Putamen (tissue), 1 donor: ENCODE results near the gene MMP28.

Source experiments
- DNase-seq: peaks from one replicate; pipeline ENCODE4 v3.0.0-alpha.2; 2016; ENCODE audit warnings: low spot score

The MMP28 gene

DNA sequence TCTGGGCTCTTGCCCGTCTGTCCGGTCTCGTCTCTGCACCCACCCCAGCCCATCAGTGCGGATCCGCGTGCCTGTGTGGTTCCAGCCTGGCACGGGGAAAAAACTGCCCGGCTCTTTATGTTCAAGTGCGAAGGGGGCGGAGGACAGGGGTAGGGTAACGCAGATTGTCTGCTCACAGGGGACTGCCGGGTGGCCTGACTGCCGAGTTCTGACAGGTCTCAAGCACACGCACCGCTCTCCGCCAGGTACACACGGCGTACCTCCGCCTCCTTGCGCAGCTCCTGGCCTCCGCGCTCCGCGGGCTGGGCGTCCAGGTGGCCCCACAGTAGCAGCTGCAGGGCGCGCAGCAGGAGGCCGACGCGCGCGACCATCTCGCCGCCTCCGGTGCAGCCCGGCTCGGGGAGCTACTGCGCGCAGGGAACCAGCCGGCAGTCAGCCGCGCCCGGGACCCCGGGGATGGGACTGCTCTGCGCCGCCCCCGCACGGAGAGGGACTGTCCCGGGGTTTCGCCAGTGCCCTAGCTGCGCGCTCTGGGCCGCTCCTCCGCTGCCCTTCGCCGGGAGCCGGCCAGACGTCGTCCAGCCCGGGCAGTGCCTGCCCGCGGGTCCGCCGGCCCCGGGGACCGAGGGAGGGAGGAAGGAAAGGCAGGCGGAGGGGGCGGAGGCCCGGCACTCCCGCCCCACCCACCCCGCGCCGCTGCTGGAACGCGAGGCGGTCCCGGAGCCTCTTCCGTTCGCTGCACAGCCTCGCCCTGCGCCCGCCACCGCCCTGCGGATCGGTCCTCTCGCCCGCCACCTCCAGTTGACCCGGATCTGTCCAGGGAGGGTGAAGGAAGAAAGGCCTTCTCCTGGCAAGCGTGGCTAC is at the start of gene MMP28:
TSS of gene MMP28 (minus strand) at position 635 of the 864 bp plus-strand sequence. CDS start at position 371, 264 bp downstream.
- DNase-seq, result no peak

- no peak for DNase-seq
These were observed 49.1 kb upstream of the MMP28 start for GRCh38 chr17:35844547-35844946.

DNA sequence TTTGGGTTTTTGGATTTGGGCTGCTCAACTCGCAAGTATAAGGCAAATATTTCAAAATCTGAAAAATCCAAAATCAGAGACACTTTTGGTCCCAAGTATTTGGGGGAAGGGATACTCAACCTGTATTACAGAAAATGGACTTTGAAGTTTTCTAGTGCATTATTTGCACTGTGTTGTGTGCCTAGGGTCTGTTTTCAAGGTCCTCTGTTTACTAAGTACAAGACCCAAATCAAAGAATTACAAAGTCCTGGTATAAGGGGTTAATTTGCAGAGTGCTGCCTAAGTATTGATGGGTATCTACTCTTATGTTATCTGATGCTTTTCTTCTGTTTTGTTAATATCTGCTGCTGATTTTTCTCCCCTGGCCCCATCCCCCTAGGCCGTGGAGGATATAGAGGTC is 48.3 kb upstream of the MMP28 start:
- DNase-seq, result no peak

GRCh38 chr17:35842239-35842638 is 46.8 kb upstream of the MMP28 start:
- DNase-seq, result peak; percentile 53

DNA sequence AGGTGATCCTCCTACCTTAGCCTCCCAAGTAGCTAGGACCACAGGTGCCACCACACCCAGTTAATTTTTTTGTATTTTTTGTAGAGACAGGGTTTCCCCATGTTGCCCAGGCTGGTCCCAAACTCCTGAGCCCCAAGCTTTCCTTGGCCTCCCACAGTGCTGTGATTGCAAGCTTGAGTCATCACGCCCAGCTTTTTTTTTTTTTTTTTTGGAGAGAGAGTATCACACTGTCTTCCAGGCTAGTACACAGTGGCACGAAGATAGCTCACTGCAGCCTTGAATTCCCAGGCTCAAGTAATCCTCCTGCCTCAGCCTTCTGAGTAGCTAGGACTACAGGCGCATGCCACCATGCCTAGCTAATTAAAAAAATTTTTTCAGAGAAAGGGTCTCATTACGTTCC is 46.1 kb upstream of the MMP28 start:
- no peak for DNase-seq

GRCh38 chr17:35841101-35841500 is 45.7 kb upstream of the MMP28 start:
- DNase-seq, result no peak

DNA sequence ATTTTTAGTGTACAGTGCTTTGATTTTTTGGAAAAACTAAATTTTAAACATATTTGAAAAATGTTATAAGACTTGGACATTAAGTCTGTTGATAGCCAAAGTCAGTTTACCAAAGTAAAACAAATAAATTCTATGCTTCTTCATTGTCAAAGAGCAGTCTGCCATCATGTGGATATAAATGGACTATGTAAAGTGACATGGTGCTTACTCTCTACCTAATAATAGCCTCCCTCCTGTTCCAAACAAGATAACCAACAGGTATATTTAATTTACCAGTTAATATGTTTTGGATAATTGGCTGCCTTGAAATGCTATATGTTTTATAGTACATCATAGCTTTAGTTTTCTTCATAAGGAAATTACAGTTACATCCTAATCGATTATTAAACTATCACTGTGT is 29.8 kb upstream of the MMP28 start:
- DNase-seq, result no peak

DNA sequence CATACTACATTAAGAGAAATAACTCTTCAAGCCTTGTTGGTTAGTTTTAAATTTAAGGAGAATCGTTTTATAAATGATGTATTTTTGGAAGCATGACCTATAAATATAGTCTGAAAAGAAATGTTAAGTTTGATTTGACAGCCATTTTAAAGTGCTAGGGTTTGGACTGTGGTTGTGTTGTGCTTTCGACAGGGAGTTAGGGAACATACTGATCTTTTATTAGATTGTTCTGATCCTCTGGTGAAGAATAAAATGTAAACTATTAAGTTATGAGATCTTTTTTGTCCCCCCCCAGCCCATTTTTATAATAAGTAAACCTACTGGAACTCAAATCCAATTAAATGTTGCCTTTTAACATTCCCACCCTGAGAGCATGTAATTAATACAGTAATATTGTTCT is 25.9 kb upstream of the MMP28 start:
- DNase-seq, result no peak

DNA sequence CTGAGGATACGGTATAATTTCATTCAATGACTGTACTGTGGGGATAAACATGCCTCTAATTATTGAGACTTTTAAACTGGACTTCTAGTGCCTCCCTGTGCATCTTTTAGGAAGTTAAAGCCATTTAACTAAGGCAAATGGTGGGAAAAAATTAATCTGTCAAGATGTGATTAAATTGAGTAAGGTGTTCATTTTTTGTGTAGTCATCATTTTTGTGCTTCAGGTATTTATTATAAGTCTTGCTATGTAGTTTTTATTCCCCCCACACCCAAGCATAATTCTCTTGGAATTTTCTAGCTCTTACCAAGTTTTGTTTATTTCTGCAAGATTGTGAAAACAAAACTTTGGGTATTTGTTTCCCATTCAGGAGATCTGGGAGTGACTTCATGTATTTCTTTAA is 24.0 kb upstream of the MMP28 start:
- DNase-seq, result no peak

- DNase-seq, result no peak
These were observed 21.8 kb upstream of the MMP28 start for GRCh38 chr17:35817196-35817595.

DNA sequence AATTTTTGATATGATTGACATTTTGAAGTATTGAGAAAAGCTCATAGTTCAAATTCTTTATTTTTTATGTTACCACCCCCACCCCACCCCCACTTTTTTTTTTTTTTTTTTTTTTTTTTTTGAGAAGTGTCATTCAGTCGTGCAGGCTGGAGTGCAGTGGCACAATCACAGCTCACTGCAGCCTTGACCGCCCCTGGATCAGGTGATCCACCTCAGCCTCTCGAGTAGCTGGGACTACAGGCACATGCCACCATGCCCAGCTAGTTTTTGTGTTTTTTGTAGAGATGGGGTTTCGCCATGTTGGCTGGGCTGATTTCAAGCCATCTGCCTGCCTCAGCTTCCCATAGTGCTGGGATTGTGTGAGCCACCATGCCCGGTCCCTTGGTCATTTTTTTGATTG is 21.3 kb upstream of the MMP28 start:
- no peak for DNase-seq

GRCh38 chr17:35812456-35812855 is 17.0 kb upstream of the MMP28 start:
- DNase-seq, result no peak

DNA sequence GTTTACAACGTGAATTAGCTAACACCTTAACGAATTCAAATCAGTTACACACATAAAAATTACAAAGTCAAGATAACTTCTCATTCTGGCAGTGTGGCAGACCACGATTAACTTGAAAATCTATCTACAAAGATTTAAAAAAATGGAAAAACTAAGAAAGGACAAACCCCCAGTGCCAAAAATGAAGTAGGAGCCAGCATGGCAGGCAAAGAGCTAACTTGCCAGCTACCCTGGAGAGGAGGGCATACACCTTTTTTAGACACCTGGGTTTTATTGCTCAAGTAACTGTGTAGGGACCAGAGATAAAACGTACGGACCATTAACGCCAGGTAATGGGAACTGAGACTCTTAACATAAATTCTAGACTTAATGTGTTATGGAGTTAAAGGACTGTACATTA is 16.3 kb upstream of the MMP28 start:
- DNase-seq, result no peak

GRCh38 chr17:35809855-35810461 is 14.5 kb upstream of the MMP28 start:
- DNase-seq, result peak; percentile 42

DNA sequence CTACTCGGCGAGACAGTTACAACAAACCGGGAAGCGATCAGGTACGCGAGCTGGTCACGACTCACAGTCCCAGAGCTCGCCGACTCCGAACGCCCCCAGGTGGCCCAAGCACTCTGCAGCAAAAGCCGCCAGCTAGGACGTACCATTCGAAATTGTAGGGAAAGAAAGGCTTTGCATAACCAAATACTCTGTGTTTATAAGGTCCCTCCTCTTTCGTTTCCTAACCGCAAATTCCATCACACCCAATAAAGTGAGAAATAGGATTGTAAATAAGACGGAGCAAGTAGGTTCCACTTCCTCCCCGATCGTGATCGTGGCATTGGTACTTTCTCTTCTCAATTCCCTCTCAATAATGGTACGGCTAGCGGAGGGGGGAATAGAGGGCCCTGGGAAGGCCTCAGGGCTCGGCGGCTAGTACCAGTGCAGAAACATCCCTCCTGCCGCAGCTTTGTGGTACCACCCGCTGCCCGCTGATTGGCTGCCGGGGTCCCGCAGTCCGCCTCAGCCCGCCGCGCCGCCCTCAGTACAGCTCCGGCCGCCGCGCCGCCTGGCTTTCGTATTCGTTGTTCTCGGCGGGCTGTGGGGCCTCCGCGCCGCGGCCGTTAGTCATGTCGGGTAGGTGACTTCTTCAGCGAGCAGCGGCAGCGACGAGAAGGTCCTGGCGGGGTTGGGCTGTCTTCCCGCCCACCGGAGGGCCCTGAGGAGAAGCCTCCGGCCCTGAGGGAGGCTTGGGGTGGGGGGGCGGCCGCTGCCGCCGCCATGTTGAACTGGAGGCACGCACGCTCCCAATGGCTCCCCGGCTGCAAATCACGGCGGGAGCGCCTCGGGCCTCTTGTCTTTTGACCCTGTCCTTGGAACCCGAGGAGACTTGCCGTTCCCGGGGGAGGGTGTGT is 13.8 kb upstream of the MMP28 start, which contains the start of gene TAF15:
TSS of gene TAF15 (plus strand) at position 523 of the 893 bp plus-strand sequence. CDS start at position 609, 86 bp downstream.
- peak; percentile 98 for DNase-seq

GRCh38 chr17:35808240-35808961 is 13.0 kb upstream of the MMP28 start:
- DNase-seq, result no peak

DNA sequence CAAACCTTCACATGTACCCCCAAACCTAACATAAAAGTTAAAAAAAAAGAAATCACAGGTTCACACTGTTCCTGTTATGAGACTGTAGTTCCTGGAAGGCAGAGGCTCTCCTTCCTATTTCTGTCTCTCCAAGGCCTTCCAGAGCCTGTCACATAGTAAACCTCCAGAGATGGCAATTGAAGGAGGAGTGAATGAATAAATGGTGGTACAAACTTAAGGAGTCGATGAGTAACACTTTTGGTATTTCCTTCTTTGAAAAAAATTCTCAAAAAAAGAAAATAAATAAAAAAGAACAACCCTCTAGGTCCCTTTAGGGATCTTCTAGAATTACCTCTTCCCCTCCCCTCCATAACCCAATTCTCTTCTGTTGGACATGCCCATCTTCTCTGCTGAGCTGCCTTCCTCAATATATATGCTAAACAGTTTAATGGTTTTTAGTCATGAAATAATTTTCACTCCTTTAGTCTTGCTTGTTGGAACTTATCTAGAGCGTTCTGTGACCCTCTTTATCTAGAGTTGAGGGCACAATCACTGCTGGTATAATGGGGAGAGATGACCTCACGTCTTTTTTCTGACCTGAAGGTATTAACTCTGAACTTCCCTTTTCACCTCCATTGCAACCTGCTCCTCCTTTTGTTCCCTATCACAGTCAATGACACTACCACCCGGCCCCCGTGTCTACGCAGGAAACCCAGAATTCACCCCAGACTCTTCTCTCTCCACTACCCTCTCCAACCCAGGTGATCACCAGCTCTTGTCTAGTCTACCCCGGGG is 12.1 kb upstream of the MMP28 start:
- no peak for DNase-seq

DNA sequence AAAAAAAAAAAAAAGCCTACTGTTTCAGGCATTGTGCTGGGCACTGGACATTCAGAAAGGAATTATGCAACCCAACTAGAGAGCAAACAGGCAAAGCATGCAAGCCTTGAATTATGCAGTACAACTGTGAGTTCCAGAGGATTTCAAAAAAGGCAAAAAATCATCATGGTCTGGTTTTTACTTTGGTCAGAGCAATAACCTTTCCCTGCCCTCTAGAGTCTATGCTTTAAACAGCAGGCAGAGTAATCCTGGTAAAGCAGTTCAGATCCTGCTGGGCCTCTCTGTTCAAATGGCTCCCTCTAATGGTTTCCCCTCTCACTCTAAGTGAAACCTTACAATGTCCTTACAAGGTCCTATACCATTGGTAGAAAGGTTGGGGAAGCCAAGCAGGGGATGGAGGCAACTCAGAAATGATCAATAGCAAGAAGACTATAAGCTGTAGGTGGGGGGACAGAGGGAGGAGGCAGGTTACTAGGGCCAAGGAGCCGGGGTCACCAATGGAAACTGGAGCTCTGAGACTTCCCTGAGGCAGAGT is 9.3 kb upstream of the MMP28 start:
- peak; percentile 71 for DNase-seq

GRCh38 chr17:35801583-35802224 is 6.3 kb upstream of the MMP28 start:
- DNase-seq, result peak; percentile 68

DNA sequence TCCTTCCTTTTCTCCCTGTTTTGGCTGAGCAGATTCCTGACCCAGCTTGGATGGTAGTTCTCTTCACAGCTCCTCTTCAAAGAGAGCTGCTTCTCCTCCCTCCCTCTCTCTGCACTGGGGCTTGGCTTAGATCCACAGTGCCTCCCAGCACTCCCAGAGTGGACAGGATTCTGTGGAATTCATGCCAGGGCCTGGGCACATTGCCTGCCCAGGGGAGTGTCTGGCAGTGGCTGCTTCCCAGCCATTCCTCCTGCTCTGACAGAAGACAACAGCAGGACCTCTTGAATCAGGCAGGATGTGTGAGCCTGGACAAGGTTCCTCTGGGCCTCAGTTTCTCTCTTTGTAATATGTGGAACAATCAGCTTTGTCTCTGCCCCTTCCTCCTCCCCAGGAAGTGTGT is 4.5 kb upstream of the MMP28 start:
- DNase-seq, result peak; percentile 56
